ENCODE data around the gene CSK.

CSK gene

DNA sequence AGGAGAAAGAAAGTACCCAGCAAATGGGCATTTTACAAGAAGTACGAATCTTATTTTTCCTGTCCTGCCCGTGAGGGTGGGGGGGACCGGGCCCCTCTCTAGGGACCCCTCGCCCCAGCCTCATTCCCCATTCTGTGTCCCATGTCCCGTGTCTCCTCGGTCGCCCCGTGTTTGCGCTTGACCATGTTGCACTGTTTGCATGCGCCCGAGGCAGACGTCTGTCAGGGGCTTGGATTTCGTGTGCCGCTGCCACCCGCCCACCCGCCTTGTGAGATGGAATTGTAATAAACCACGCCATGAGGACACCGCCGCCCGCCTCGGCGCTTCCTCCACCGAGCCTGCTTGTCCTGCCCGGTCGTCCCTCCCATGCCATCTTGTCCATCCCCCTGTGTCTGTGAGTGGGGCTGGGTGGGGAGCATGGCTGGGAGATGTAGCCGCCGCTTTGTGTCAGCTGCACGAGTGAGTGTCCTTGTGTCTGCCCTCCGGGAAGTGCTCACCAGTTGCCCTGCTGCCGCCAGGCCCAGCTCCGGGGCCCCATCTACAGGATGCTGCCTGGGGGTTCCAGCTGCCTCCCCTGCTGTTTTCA is 21.1 kb downstream of the CSK start:
- no peak for DNase-seq

DNA sequence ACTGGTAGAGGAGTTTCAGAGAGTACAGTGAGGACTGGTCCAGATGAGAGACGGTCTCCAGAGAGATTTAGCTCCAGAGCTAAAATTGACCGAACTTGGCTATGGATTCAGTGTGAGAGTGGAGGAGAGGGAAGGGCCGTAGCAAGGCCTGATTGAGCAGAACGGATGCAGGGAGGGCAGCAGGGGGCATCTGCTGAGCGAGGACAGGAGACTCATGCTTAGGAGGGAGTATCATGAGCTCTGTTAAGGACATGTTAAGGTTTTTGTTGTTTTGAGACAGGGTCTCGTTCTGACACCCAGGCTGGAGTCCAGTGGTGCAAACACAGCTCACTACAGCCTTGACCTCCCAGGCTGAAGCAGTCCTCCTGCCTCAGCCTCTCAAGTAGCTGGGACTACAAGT is 23.1 kb downstream of the CSK start:
- DNase-seq: no peak

DNA sequence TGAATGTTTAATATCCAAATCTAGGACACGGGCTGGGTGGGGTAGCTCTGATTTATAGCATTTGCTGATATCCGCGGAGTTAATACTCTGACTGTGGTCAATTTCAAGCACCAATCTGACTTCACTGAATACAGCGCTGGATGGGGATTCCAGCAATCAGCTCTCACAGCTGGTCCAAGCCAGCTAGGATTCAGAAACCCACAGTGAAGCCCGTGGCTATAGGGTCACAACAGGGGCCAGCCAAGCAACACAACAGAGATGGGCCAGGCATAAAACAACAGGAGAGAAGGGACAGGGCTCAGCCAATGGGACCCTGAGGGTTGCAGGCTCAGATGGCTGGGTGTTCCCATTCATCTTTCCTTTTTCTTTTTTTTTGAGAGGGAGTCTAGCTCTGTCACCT is 25.4 kb downstream of the CSK start:
- DNase-seq: no peak

DNA sequence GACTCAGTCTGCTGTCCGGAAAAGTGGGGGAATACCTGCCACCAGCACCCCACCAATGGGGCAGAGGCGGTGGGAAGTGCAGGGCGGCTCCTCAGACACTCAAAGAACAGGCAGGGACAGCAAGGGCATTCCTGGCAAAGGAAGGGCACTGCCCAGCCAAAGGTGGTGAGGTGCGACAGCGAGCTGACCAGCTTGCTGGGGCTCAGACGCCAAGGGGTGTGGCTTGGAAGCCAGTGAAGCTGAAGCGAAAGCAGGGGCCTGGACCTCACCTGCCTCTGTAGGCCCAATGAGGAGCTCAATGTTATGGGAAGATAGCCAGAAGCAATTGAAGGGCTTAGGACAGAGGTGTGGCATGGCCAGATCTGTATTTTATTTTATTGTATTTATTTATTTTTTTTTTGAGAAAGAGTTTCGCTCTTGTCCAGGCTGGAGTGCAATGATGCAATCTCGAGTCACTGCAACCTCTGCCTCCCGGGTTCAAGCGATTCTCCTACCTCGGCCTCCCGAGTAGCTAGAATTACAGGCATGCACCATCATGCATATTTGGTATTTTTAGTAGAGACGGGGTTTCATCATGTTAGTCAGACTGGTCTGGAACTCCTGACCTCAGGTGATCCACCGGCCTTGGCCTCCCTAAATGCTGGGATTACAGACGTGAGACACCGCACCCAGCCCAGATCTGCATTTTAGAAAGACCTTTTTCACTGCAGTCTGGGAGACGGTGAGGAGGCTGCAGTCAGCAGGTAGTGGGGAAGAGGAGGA is 26.4 kb downstream of the CSK start:
- DNase-seq: no peak

DNA sequence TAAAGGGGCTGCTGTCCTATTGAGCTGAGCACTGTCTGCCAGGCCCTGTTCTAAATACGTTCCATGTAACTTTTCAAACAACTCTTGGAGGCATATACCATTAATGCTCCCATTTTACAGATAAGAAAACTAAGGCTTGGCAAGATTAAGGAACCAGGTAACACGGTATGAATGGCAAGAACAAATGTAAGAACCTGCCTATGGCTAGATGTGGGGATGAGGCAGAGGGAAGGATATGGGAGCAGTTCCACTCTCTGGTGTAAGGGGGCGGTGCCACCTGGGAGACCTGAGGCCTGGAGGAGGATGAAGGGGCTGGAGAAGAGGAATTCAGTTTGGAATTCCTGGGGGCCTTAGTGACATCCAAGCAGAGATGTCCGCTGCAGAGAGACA is 27.0 kb downstream of the CSK start:
- DNase-seq: no peak

DNA sequence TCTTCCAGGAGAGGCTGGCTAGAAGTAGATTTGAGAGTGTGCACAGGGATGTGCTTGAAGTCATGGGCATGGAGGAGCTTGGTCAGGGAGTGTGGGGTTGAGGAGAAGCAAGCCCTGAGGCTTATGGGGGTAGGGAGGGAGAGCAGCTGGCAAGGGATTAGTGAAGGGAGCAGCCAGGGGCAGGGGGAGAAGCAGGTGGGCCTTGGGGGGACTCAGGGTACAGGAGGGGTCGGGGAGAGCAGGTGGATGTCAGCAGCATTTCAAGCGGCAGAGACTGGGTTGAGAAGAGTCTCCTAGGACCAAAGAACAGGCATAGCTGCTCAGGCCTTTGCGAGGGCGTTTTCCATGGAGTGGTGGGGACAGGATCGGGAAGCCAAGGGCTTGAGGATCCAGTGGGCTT is 27.4 kb downstream of the CSK start:
- DNase-seq: no peak

DNA sequence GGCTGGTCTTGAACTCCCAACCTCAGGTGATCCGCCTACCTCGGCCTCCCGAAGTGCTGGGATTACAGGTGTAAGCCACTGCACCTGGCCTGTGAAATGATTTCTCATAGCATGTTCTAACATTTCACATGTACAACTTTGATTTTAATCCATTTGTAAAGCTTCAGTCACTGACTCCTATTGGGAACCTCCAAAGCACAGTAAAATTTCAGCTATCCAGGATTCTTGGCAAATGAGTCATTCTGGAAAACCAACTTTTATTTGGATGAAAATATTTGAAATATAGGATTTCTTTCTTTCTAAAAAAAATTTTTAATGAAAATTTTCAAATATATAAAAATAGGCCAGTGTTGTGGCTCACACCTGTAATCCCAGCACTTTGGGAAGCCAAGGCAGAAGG is 28.1 kb downstream of the CSK start:
- DNase-seq: no peak

DNA sequence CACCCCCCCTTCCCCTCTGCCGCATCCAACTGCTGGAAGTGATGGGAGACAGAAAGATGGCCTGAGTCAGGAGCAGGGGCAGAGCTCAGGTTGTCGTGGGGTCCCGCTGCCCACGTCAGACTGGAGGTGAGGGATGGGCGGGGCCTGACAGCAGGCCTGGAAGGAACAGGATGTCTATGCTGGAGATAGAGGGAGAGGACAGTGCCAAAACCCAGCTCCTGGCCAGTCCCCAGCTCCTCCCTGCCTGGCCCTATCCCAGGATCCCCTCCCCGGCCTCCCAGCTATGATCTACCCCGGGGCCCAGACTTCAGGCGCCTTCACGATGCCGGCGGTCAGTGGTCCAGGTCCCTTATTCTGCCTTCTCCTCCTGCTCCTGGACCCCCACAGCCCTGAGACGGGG is 30.7 kb downstream of the CSK start, which contains the start of gene LMAN1L:
TSS of gene LMAN1L (plus strand) at position 303 of the 400 bp plus-strand sequence. CDS start at position 323, 20 bp downstream.
- no peak for DNase-seq

DNA sequence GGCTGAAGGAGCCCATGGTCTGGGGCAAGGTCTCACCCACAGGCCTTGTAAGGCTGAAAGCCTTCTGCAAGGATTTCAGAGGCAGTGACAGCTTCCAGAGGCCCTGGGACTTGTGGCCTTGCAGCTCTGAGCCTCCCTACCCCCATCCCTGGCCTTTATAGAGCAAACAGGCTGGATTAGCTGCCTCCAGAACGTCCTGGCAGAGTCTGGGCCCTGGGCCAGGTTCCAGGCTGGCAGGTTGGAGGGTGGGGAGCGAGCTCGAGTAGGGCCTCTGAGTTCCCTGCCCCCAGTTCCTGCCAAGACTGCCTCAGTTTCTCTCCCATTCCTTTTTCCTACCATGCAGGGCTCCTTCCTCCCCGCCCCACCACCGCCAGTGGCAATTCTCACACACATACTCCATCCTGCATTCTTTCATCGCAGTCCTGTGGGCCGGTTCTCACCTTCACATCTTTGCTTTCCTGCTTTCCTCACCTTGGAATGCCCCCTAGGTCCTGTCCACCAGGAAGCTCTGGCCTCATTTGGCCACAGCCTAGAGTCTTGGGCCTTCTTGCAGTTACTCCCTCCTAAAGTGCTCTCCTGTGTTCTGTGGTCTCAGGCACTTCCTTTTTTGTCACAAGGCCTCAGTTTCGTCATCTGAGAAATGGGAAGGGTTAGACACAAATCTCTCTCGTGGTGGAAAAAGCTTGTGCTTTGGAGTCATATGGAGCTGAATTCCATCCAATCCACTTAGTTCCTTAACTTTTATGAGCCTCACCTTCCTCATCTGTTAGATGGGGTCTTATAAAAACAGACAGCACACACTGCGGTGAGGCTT is 33.4 kb downstream of the CSK start:
- DNase-seq: no peak

DNA sequence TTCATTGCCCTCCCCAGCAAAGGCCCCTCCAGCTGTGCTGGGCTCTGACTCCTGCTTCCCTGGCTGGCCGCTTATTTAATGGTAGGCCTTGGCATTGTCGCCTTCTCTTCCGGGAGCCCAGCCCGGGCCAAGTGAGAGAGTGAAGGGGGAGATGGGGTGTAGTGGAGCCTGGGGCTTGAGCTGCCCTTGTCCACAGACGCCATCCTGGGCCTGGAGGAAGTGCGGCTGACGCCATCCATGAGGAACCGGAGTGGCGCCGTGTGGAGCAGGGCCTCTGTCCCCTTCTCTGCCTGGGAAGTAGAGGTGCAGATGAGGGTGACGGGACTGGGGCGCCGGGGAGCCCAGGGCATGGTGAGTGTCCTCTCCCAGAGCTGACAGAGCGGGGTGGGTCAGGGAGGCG is 34.1 kb downstream of the CSK start:
- DNase-seq: no peak

DNA sequence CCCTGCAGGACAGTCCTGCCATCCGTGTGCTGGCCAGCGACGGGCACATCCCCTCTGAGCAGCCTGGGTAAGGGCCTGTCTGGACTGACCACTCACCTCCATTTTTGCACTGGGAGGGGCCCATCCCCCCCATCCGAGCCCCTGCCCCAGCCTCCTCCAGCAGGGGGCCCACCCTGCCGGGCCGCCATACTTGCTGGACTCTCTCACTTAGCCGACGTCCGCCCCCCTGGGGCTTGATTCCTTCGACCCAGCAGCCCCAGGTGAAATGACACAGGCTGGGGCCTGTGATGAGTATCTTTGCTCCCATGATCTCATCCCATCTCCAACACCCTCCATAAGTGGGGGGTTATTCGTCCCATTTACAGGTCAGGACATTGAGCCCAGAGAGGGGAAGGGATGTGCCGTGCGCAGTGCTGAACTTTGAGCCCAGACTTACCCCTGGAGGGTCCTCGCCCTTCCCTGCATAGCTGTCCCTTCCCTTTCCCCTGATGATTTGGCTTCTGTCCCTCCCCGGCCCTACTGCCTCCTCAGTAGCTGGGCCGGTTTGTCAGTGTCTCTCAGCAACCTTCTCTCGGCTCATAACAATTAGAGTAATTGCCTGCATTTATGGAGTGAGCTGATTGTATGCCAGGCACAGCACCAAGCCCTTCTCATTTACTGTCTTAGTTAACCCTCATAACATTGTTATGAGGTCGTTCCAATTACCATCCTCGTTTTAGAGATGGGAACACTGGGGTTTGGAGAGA is 34.9 kb downstream of the CSK start:
- peak; percentile 39 for DNase-seq

DNA sequence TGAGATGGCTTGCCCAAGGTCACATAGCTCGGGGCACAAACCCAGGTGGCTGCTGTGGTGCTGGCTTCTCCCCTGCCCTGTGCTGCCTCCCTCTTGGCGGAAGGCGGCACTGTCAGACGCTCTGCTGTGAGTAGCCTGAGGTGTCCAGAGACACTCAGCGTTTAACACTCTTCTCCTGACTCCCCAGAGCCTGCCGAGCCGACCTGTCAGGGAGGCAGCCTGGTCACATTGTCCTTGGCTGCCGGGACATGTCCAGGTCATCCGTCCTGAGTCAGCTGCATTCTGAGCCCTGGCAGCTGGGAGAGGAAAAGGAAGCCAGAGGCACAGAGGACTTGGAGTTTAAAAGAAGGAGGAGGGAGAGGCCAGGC is 35.5 kb downstream of the CSK start:
- DNase-seq: no peak

DNA sequence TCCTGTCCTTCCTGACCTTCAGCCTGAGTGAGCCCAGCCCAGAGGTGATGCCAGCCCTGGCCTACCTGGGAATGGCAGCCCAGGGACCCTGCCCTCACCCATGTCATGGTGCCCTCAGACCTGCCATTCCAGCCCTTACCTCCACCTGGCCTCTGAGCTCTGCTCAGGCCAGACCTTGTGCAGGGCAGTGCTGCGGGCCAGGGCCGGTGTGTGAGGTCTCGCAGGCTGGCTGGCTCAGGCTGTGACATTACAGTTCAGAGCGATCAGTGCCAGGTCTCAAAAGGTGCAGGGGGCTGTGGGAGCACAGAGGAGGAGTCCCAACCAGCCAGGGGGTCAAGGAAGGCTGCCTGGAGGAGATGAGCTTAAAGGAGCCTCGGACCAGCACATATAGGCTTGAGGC is 38.2 kb downstream of the CSK start:
- no peak for DNase-seq

DNA sequence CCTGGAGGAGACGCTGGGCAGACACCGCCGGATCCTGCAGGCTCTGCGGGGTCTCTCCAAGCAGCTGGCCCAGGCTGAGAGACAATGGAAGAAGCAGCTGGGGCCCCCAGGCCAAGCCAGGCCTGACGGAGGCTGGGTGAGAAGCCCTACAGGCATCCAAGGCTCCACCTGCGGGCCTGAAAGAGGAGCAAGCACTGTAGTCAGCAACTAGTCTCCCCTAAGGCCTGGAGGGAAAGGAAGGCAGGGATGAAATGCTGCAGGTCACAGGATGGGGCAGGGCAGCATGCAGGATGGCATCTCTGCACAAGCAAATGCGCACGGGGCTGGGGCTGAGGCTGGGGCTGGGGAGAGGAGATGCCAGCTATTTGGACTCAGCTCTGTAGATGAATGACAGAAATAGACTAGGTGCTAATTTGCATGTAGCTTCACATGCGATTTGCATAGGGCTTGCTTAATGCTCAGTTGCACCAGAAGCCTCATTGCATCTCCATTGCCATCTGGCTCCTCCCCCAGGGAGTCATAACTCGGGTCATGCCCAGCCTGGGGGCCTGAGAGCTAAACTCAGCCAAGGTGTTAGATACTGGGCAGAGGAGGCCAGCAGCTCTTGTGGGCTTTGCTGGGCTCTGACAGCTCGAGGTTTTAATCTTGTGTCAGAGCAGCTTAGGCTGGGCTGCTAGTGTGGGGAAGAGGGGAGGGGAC is 39.4 kb downstream of the CSK start:
- no peak for DNase-seq

DNA sequence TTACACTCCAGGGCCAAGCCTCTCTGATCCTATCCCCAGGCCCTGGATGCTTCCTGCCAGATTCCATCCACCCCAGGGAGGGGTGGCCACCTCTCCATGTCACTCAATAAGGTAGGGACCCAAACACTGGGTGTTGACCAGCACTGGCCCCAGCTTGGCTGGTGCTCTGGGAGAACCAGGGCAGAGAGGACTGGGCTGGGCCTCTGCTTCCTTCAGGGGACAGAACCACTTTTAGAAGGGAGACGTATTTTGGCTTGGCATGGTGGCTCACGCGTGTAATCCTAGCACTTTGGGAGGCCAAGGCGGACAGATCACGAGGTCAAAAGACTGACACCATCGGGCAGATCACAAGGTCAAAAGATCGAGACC is 39.9 kb downstream of the CSK start:
- no peak for DNase-seq

DNA sequence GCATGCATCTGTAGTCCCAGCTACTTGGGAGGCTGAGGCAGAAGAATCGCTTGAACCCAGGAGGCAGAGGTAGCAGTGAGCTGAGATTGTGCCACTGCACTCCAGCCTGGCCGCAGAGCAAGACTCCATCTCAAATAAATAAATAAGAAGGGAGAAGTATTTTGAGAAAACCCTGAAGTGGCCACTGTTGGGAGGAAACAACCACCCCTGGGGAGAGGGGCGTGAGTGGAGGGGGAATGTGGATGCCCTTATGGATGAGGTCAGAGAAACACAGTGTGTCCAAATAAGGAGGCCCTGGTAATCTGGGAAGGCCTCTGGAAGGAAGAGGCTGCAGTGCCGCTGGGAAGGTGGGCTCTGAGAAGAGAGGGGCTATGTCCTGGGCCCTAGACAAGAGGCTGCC is 40.4 kb downstream of the CSK start:
- DNase-seq: no peak

DNA sequence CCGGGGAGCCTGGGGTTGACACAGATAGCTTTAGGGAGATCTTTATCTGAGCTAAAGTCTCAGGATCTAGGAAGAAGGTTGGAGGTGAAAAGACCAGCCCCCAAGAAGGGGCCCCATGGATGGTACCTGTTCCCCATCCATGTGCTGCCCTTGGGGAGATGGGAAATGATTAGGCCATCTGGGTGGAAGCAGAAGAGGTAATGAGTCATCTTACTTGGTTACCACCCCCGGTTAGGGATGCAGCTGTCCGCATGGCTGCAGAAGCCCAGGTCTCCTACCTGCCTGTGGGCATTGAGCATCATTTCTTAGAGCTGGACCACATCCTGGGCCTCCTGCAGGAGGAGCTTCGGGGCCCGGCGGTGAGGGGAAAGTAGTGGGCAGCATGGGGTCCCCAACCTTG is 41.4 kb downstream of the CSK start:
- no peak for DNase-seq

DNA sequence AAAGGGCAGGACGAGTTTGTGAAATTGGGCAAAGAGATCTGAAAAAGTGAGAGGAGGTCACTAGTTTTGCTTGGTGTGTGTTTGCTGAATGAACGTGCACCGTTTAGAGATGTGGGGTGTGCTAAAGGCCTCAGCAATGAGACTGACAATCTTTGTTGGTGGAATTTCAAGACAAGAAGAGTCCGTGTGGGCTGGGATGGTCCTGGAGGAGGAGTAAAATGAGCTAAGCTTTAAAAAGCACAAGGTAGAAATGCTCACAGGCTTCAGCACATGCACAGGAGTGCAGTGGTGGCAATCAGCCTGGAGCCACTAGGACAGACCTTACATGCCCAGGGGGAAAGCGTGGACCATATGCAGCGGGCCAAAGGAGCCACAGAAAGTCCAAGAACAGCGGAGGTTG is 43.1 kb downstream of the CSK start:
- DNase-seq: no peak

DNA sequence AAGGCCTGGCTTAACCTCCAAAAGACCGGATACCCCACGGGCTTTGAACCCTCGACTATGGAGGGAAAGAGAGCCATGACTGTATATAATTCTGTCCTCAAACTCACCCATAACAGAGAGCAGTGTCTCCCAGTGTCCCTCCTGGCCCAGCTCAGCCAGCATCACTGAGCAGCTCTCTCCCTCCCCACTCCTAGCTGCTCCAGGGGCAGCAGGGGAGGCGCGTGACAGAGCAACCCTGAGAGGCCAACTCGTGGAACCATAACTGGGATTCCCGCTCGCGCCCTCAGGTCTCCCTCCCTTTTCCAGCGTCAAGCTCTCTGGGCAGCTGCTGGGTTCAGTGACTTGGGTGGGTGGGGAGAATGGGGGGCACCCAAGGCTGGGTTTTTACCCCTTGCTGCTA is 44.0 kb downstream of the CSK start:
- DNase-seq: no peak

DNA sequence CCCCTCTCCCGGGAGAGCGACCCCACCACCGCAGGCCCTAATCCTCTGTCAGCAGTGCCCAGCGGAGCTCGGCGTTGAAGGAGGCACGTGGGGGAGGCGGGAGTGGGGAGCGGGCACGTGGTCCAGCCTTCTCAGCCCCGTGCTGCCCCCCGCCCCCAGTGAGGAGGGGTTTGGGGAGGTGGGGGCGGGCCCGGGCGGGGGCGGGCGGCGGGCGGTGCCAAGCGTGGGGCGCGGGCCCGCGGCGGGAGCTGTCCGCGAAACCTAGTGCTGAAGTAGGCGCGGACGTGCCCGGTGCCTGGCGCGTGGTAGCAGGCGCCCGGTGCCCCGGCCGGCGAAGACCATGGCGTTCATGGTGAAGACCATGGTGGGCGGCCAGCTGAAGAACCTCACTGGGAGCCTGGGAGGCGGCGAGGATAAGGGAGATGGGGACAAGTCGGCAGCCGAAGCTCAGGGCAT is 44.5 kb downstream of the CSK start, which contains the start of gene CPLX3:
TSS of gene CPLX3 (plus strand) at position 264 of the 456 bp plus-strand sequence. CDS start at position 341, 77 bp downstream.
- no peak for DNase-seq

DNA sequence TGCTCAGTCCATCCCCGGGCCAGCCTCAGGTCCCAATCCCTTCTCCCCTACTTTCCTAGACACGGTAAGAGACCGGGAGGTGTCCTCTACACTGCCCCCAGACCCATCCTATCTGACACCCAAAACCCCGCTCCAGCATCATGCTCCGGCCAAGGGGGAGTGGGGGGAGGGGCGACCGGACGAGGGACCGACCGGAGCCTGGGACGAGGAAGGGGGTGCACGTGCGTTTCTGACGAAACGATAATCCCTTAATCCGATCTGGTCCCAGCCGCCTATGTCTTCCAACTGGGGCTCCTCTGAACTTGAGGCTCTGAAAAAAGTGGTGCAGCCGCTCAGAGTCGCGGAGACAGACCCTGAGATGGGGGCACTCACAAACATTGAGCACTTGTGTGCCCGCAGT is 45.0 kb downstream of the CSK start:
- no peak for DNase-seq

DNA sequence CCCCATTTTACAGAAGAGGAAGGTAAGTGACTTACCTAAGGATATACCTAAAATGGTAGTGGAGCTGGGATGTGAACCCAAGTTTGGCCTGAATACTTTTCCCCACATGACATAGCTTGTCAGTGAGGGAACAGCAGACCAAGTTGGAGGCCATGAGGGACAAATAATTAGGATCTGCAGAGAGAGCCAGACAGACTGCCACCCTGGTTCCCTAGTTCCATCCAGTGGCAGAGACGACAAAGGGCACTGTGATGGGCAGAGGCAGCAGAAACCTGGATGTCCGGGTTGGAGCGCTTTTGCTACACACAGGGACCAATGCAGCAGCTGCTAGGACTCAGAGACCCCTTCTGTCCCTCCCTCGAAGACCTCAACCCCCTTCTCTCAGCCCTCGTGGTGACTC is 45.7 kb downstream of the CSK start:
- no peak for DNase-seq

DNA sequence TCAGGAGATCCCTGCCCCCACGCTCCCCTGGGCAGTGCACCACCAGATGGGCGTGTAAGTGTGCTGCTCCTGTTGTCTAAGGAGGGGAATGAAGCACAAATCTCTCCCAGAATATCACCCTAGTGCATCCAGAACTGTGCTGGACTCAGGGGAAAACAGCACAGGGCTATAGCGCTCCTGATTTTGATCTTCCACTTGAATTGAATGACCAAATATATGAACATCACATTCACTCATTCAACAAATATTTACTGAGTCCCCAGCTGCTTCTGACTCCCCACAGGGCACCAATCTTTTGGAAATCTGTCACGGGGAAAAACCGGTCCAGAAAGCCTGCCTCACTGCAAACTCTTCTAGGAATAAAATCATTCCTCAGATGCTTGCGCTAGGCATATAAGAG is 47.0 kb downstream of the CSK start:
- no peak for DNase-seq

All from COR-L47 (cell line).